ENCODE results near the gene SCN4A.
"Not testable (repeated sequence)": the region's sequence is repeated elsewhere in the genome, so short reads cannot be mapped to it uniquely, and the experiment has no call there.

SCN4A gene

GRCh38 chr17:63985387-63986140 lies 12.8 kb upstream of the SCN4A start:
- no peaks in the 10 kb centered on the region for H3K9me3 Mint-ChIP-seq
- H3K27ac Mint-ChIP-seq (ENCODE audit: low read depth): peak overlapping the region; percentile 59
- peak overlapping the region; percentile 26 for H3K4me3 Mint-ChIP-seq
- peaks cover 7% of the 10 kb centered on the region for H3K36me3 Mint-ChIP-seq (ENCODE audit: insufficient read depth)
- ATAC-seq (replicated peaks; ENCODE audit: extremely low read depth, poor library complexity, severe bottlenecking) (no peak), DNase-seq (ENCODE audit: low spot score in 2 of 2) (no peak)
- no peaks in the 10 kb centered on the region for H3K27me3 Mint-ChIP-seq
- H3K4me1 Mint-ChIP-seq: peaks cover 30% of the 10 kb centered on the region

GRCh38 chr17:63984651-63985386 lies 12.1 kb upstream of the SCN4A start:
- H3K36me3 Mint-ChIP-seq (ENCODE audit: insufficient read depth): peaks cover 7% of the 10 kb centered on the region
- no peaks in the 10 kb centered on the region for H3K9me3 Mint-ChIP-seq
- peak; percentile 88 for ATAC-seq (replicated peaks; ENCODE audit: extremely low read depth, poor library complexity, severe bottlenecking)
- H3K27ac Mint-ChIP-seq (ENCODE audit: low read depth): peak overlapping the region; percentile 59
- DNase-seq (ENCODE audit: low spot score in 2 of 2): peak in 1 of 2 donors; percentile 42
- H3K27me3 Mint-ChIP-seq: no peaks in the 10 kb centered on the region
- peak overlapping the region; percentile 26 for H3K4me3 Mint-ChIP-seq
- H3K4me1 Mint-ChIP-seq: peaks cover 22% of the 10 kb centered on the region

- Mint-ChIP-seq H3K4me1 (peaks cover 19% of the 10 kb centered on the region), H3K36me3 (ENCODE audit: insufficient read depth) (peaks cover 7% of the 10 kb centered on the region), H3K9me3 (no peaks in the 10 kb centered on the region), H3K27me3 (no peaks in the 10 kb centered on the region), H3K4me3 (no peak overlapping the region), H3K27ac (ENCODE audit: low read depth) (no peak overlapping the region)
- DNase-seq (ENCODE audit: low spot score in 2 of 2): no peak
- no peak for ATAC-seq (replicated peaks; ENCODE audit: extremely low read depth, poor library complexity, severe bottlenecking)
Observed at GRCh38 chr17:63984236-63984635, 11.5 kb upstream of the SCN4A start.

- H3K9me3 Mint-ChIP-seq: no peaks in the 10 kb centered on the region
- H3K4me3 Mint-ChIP-seq: no peak overlapping the region
- ATAC-seq (replicated peaks; ENCODE audit: extremely low read depth, poor library complexity, severe bottlenecking) (no peak), DNase-seq (ENCODE audit: low spot score in 2 of 2) (no peak)
- H3K4me1 Mint-ChIP-seq: peaks cover 19% of the 10 kb centered on the region
- peaks cover 7% of the 10 kb centered on the region for H3K36me3 Mint-ChIP-seq (ENCODE audit: insufficient read depth)
- H3K27ac Mint-ChIP-seq (ENCODE audit: low read depth): no peak overlapping the region
- no peaks in the 10 kb centered on the region for H3K27me3 Mint-ChIP-seq
Observed at GRCh38 chr17:63983320-63983719, 10.6 kb upstream of the SCN4A start.

- H3K27ac Mint-ChIP-seq (ENCODE audit: low read depth); ATAC-seq (replicated peaks; ENCODE audit: extremely low read depth, poor library complexity, severe bottlenecking); DNase-seq (ENCODE audit: low spot score in 2 of 2); H3K27me3 Mint-ChIP-seq; H3K4me3 Mint-ChIP-seq; H3K9me3 Mint-ChIP-seq; H3K36me3 Mint-ChIP-seq (ENCODE audit: insufficient read depth): not testable (repeated sequence)
- H3K4me1 Mint-ChIP-seq: peaks cover 17% of the 10 kb centered on the region
Observed at GRCh38 chr17:63982641-63983040, 9.9 kb upstream of the SCN4A start.

- Mint-ChIP-seq H3K9me3 (no peaks in the 10 kb centered on the region), H3K36me3 (ENCODE audit: insufficient read depth) (no peaks in the 10 kb centered on the region), H3K27me3 (peaks cover 15% of the 10 kb centered on the region), H3K27ac (ENCODE audit: low read depth) (no peak overlapping the region), H3K4me3 (no peak overlapping the region), H3K4me1 (peaks cover 10% of the 10 kb centered on the region)
- ATAC-seq (replicated peaks; ENCODE audit: extremely low read depth, poor library complexity, severe bottlenecking) (no peak), DNase-seq (ENCODE audit: low spot score in 2 of 2) (no peak)
Observed at GRCh38 chr17:63978272-63979200, 5.8 kb upstream of the SCN4A start.

- Mint-ChIP-seq H3K36me3 (ENCODE audit: insufficient read depth) (no peaks in the 10 kb centered on the region), H3K9me3 (no peaks in the 10 kb centered on the region)
- ATAC-seq (replicated peaks; ENCODE audit: extremely low read depth, poor library complexity, severe bottlenecking): no peak
Observed at GRCh38 chr17:63976702-63977101, 4.0 kb upstream of the SCN4A start.

GRCh38 chr17:63975541-63976092 lies 2.9 kb upstream of the SCN4A start:
- peaks cover 16% of the 10 kb centered on the region for H3K4me1 Mint-ChIP-seq
- H3K4me3 Mint-ChIP-seq: no peak overlapping the region
- H3K27me3 Mint-ChIP-seq: peaks cover 15% of the 10 kb centered on the region
- ATAC-seq (replicated peaks; ENCODE audit: extremely low read depth, poor library complexity, severe bottlenecking) (no peak), DNase-seq (ENCODE audit: low spot score in 2 of 2) (no peak)
- H3K36me3 Mint-ChIP-seq (ENCODE audit: insufficient read depth): no peaks in the 10 kb centered on the region
- H3K9me3 Mint-ChIP-seq: no peaks in the 10 kb centered on the region
- peak overlapping the region; percentile 23 for H3K27ac Mint-ChIP-seq (ENCODE audit: low read depth)

More at GRCh38 chr17:63976702-63977101, 4.0 kb upstream of the SCN4A start:
- Mint-ChIP-seq H3K27me3 (peaks cover 15% of the 10 kb centered on the region), H3K4me1 (peaks cover 16% of the 10 kb centered on the region), H3K4me3 (no peak overlapping the region), H3K27ac (ENCODE audit: low read depth) (no peak overlapping the region)
- DNase-seq (ENCODE audit: low spot score in 2 of 2): no peak

- H3K4me3 Mint-ChIP-seq: no peak overlapping the region
- ATAC-seq (replicated peaks; ENCODE audit: extremely low read depth, poor library complexity, severe bottlenecking): no peak
- DNase-seq (ENCODE audit: low spot score in 2 of 2): no peak
- H3K9me3 Mint-ChIP-seq: no peaks in the 10 kb centered on the region
- peaks cover 16% of the 10 kb centered on the region for H3K4me1 Mint-ChIP-seq
- no peak overlapping the region for H3K27ac Mint-ChIP-seq (ENCODE audit: low read depth)
- peaks cover 15% of the 10 kb centered on the region for H3K27me3 Mint-ChIP-seq
- H3K36me3 Mint-ChIP-seq (ENCODE audit: insufficient read depth): no peaks in the 10 kb centered on the region
Observed at GRCh38 chr17:63974594-63975192, 2.0 kb upstream of the SCN4A start.

- no peak for DNase-seq (ENCODE audit: low spot score in 2 of 2)
- Mint-ChIP-seq H3K4me3 (no peak overlapping the region), H3K36me3 (ENCODE audit: insufficient read depth) (no peaks in the 10 kb centered on the region)
Observed at GRCh38 chr17:63973930-63974593, 1.3 kb upstream of the SCN4A start.

GRCh38 chr17:63973247-63973646 lies 529 bp upstream of the SCN4A start:
- no peaks in the 10 kb centered on the region for H3K9me3 Mint-ChIP-seq
- H3K27me3 Mint-ChIP-seq: peaks cover 15% of the 10 kb centered on the region
- no peak overlapping the region for H3K4me3 Mint-ChIP-seq
- H3K36me3 Mint-ChIP-seq (ENCODE audit: insufficient read depth): no peaks in the 10 kb centered on the region
- H3K27ac Mint-ChIP-seq (ENCODE audit: low read depth): no peak overlapping the region
- DNase-seq (ENCODE audit: low spot score in 2 of 2): no peak
- ATAC-seq (replicated peaks; ENCODE audit: extremely low read depth, poor library complexity, severe bottlenecking): no peak
- peaks cover 16% of the 10 kb centered on the region for H3K4me1 Mint-ChIP-seq

More at GRCh38 chr17:63973930-63974593, 1.3 kb upstream of the SCN4A start:
- Mint-ChIP-seq H3K9me3 (no peaks in the 10 kb centered on the region), H3K4me1 (peaks cover 16% of the 10 kb centered on the region), H3K27ac (ENCODE audit: low read depth) (no peak overlapping the region), H3K27me3 (peaks cover 15% of the 10 kb centered on the region)
- no peak for ATAC-seq (replicated peaks; ENCODE audit: extremely low read depth, poor library complexity, severe bottlenecking)
